Activated effector memory CD4-positive, alpha-beta T cell treated with anti-CD3 and anti-CD28 coated beads, Interleukin-2, amount 50 U/mL, for 16 hours (primary cell): ENCODE measurements around the gene PBX2.
"Not testable (repeated sequence)": the region's sequence is repeated elsewhere in the genome, so short reads cannot be mapped to it uniquely, and the experiment has no call there.

Source experiments
- DNase-seq: peaks from one replicate; pipeline ENCODE4 v3.0.0-alpha.2; 2020

The PBX2 gene

DNA sequence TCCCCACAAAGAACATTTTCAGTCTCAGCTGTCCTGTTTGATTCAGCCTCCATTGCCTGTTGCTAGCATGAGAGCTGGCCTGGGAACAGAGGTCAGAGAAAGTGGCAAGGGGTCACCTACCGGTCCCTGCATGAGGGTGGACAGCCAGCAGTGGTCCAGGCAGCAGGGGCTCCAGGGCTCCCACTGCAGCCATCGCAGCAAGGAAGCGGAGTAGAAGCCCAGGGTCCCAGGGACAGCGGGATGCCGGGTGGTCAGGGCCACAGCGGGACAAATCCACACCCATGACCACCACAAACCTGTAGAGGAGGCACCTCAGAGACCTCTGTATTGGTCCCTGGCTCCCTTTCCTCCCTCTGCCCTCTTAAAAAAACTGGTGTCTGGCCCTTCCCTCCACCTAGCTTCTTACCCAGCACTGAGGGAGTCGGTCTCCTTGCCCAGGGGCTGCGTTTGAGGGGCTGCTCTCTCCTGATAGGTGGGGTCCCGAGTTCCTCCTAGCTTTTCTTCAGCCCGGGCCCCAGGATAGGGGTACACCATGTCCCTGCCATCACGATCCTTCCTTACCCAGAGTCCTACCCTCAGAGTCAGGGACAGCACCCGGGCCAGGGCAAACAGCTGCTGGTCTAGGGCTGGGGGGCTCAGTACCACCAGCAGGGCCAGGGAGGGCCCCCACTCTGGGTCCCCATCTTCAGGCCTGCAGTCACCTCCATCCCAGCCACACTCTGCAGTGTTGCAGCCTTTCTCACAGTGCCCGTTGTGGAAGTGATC, 10.9 kb upstream of the PBX2 start:
- no peak for DNase-seq

DNA sequence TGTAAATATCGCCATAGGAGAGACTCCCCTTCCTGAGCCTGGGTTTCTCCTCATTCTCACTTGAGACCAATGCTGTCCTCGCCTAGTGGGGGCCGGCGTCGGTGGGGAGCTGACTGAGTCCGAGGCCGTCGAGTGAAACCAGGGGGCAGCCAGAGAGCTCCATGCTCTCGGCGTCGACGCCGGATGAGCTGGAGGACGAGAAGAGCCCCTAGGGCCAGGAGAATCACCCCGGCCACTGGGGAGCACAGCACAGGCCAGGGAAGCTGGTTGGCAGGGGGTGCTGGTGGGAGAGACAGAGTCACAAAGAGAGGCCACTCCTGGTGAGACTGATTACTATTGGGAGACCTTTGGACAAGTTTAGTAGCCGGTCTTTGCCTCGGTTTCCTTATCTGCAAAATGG, 8.9 kb upstream of the PBX2 start:
- no peak for DNase-seq

GRCh38 chr6:32198345-32198696, 8.3 kb upstream of the PBX2 start:
- no peak for DNase-seq

- DNase-seq: no peak
These were observed 6.9 kb upstream of the PBX2 start for GRCh38 chr6:32196682-32197616.

- DNase-seq: peak; percentile 85
These were observed 6.1 kb upstream of the PBX2 start for GRCh38 chr6:32195902-32196681.

DNA sequence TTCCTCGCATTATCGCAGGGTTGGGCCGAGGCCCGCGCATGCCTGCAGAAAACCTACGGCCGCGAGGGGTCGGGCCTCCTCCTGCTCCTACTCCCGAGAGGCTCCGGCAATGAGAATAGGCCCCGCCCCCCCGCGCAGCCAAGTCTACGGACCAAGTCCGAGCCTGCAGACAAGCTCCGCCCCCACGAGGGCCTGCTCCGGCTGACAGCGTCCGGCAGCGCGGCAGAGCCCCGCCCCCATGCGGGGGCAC, 5.6 kb upstream of the PBX2 start:
- peak; percentile 100 for DNase-seq

- DNase-seq: peak; percentile 72
These were observed 5.0 kb upstream of the PBX2 start for GRCh38 chr6:32194825-32195651.

GRCh38 chr6:32194388-32194787, 4.4 kb upstream of the PBX2 start:
- no peak for DNase-seq

DNA sequence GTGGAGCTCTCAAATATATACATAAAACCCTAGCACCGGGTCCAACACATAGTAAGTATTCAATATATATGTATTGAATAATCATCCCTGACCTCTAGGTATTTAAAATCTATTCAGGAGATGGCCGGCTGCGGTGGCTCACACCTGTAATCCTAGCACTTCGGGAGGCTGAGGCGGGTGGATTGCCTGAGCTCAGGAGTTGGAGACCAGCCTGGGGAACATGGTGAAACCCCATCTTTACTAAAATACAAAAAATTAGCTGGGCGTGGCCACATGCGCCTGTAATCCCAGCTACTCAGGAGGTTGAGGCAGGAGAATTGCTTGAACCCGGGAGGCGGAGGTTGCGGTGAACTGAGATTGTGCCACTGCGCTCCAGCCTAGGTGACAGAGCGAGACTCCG, 3.1 kb upstream of the PBX2 start:
- not testable (repeated sequence) for DNase-seq

- peak; percentile 83 for DNase-seq
These were observed 2.6 kb upstream of the PBX2 start, which contains the start of gene GPSM3 for GRCh38 chr6:32192608-32193039. Gene GPSM3 (minus strand): TSS chr6:32192643. CDS start chr6:32192513, 130 bp downstream.

- DNase-seq: peak; percentile 72
These were observed 1.9 kb upstream of the PBX2 start for GRCh38 chr6:32191696-32192607.

DNA sequence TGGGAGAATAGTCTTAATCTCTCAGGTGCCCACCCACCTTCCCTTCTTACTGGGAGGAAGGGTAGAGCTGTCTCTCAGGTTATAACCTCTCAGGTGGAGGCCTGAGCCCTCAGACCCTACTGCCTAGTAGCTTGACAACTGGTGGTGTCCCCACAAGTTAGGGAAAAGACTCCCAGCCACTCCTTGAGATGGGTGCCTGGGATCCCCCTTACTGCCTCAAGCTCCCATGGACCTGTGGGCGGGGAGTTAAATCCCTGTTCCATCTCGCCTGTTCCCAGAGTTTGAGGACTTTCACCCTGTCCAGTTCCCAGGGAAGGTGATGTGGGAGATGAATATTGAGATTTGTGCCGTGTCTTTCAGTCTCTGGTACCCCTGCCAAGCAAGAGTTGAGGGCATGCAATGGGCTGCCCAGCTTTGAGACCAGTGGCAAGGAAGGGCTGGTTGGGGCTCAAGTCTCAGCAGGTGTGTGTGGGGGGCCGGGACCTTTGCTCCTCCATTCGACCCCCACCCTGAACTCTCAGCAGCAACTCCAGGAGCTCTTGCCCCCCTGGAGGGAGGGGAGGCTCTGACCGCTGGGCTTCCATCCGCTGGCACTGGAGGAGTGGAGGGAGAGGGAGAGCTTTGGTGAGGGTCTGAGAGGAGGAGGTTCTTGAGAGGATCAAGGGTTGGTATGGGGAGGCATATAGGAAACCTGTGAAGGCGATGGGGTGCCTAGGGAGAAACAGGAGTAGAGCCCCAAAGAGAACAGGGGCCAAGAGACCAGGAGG, 1.1 kb upstream of the PBX2 start:
- no peak for DNase-seq

DNA sequence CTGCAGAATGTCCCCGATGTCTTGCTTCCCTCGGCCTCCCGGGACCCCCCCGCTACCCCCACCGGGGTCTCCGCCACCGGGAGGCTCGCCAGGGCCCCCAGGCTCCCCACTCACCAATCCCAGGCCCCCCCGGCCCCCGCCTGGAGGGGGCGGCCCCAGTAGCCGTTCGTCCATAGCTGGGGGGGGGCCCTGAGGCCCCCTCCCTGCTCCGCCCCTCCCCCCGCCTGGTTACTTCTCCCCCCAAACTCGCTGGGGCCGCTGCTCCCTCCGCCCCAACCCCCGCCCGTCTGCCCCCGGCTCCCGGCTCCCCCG, 304 bp downstream of the PBX2 start:
- no peak for DNase-seq

DNA sequence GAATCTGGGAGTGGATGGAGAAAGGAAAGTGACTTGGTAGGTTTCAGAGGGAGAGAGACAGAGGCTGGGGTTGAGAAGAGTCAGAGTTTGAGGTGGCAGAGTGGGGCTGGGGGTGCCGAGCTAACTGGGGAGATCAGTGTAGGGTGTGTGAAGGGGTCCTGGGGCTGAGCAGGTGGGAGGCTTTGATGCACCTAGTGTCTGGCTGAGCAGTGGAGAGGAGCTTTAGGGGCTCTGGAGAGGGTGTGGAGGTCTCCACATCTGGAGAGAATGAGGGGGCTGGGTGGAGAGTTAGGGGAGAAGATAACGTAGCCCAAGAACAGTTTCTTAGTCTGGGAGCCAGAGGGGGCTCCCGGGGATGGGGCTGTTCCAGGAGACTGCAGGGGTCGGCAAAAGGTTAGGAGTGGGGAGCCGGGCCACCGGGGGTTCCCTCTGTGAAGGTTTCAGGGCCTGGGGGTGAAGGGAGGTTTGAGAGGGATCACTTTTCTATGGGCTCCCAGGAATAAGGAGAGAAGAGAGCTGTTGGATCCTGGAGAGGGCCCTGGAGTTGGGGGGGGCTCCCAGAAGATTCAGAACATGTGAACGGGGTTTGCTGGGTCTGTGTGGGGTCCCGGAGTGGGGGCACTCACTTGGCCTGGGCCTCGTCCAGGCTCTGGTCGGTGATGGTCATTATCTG, 797 bp downstream of the PBX2 start:
- no peak for DNase-seq

DNA sequence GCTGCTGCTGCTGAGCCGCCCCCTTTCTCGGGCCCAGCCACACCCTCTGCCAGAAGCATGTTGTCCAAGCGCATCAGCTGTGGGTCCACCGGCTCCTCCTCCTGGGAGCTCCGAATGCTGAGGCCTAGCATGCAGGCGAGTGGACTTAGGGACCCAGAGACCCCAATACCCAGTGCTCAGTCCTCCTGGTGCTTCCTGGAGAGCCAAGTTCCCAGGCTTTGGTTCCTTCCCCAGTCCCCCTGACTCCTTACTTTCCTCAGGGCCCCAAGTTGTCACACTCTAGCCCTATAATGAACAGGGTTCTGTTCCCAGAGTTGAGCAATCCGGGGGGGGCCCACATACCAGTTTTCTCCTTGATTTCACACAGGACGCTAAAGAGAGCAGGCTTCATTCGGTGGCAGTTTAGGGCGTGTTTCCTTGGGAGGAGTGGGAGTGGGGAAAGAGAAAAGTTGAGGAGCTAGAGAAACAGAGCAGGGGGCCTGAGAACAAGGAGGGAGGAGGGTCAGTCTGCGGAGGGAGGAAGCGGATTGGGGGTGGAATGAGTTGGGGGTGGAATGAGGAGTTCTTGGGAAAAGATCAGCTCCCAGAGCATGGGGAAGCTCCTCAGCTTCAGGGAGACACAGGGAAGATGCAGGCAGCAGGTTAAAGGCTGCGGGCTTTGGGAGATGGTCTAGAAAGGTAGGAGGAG, 1.5 kb downstream of the PBX2 start:
- DNase-seq: no peak

DNA sequence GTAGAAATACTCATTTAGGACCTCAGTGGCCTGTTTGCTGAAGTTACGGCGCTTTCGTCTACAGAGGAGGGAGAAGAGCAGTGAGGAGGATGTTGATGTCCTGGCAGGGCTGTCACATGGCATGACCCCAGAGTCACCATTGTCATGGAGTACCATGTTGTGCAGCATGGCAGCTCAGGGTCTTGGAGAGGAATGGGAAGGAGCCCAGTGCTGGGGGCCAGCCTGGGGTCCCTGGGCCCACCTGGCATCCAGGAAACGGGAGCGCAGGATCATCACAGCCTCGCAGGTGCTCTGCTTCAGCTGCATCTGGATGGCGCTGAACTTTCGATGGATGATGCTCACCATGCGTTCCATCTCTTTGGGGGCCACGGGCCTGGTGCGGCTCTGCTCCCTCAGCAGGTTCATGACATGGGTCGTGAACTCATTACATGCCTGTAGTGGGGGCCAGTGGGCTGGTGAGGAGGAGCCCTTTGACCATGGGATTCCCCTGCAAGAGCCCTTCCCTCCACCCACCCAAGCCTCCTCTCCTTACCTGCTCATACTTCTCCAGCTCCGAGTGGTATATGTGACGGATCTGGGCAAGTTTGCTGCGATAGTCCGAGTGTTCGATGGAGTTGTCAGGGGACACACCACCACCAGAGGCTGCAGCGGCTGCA, 2.1 kb downstream of the PBX2 start:
- DNase-seq: not testable (repeated sequence)

- DNase-seq: no peak
These were observed 2.8 kb downstream of the PBX2 start for GRCh38 chr6:32187009-32187709.

GRCh38 chr6:32186151-32186840, 3.7 kb downstream of the PBX2 start:
- DNase-seq: not testable (repeated sequence)
